ENCODE results near the gene STRA8.

STRA8 gene

GRCh38 chr7:135195156-135195555, 38.5 kb upstream of the STRA8 start:
- DNase-seq (ENCODE audit: low read depth) = no peak
- no peak overlapping the region for H3K4me3 ChIP-seq (ENCODE audit: low read depth, low read length)
- no peak for TF ChIP-seq CTCF (IDR thresholded peaks at IDR 0.05; ENCODE audit: control insufficient read depth, extremely low read depth, insufficient read depth)

GRCh38 chr7:135195968-135196629, 37.5 kb upstream of the STRA8 start:
- no peak overlapping the region for H3K4me3 ChIP-seq (ENCODE audit: low read depth, low read length)
- DNase-seq (ENCODE audit: low read depth) = no peak
- TF ChIP-seq CTCF (IDR thresholded peaks at IDR 0.05; ENCODE audit: control insufficient read depth, extremely low read depth, insufficient read depth) = no peak

GRCh38 chr7:135197343-135197742, 36.3 kb upstream of the STRA8 start:
- DNase-seq (ENCODE audit: low read depth) = no peak
- H3K4me3 ChIP-seq (ENCODE audit: low read depth, low read length) = no peak overlapping the region
- no peak for TF ChIP-seq CTCF (IDR thresholded peaks at IDR 0.05; ENCODE audit: control insufficient read depth, extremely low read depth, insufficient read depth)

- TF ChIP-seq CTCF (IDR thresholded peaks at IDR 0.05; ENCODE audit: control insufficient read depth, extremely low read depth, insufficient read depth) = no peak
- H3K4me3 ChIP-seq (ENCODE audit: low read depth, low read length) = no peak overlapping the region
- no peak for DNase-seq (ENCODE audit: low read depth)
Observed at GRCh38 chr7:135197906-135198655, 35.6 kb upstream of the STRA8 start.

- no peak for DNase-seq (ENCODE audit: low read depth)
- TF ChIP-seq CTCF (IDR thresholded peaks at IDR 0.05; ENCODE audit: control insufficient read depth, extremely low read depth, insufficient read depth) = no peak
- H3K4me3 ChIP-seq (ENCODE audit: low read depth, low read length) = no peak overlapping the region
Observed at GRCh38 chr7:135199439-135199838, 34.2 kb upstream of the STRA8 start.

- no peak for TF ChIP-seq CTCF (IDR thresholded peaks at IDR 0.05; ENCODE audit: control insufficient read depth, extremely low read depth, insufficient read depth)
- no peak for DNase-seq (ENCODE audit: low read depth)
- H3K4me3 ChIP-seq (ENCODE audit: low read depth, low read length) = no peak overlapping the region
Observed at GRCh38 chr7:135200821-135201331, 32.8 kb upstream of the STRA8 start.
